Ishikawa (cell line): ENCODE results near the gene CEP126.

Experiments used
- CEBPB ChIP-seq: IDR thresholded peaks from 2 replicates; pipeline ENCODE4 v1.6.1; 2012
- CREB1 ChIP-seq: IDR thresholded peaks from 2 replicates; pipeline ENCODE4 v1.6.1; 2012; ENCODE audit warnings: low read depth
- EGR1 ChIP-seq: IDR thresholded peaks from 2 replicates; pipeline ENCODE4 v1.6.1; 2012
- EP300 ChIP-seq: IDR thresholded peaks from 2 replicates; pipeline ENCODE4 v1.6.1; 2012; ENCODE audit warnings: borderline replicate concordance
- FOXM1 ChIP-seq: IDR thresholded peaks from 2 replicates; pipeline ENCODE4 v1.6.1; 2012; ENCODE audit warnings: low read depth, borderline replicate concordance
- MAX ChIP-seq: IDR thresholded peaks from 2 replicates; pipeline ENCODE4 v1.6.1; 2012
- NFIC ChIP-seq: IDR thresholded peaks from 2 replicates; pipeline ENCODE4 v1.6.1; 2012
- RAD21 ChIP-seq: IDR thresholded peaks from 2 replicates; pipeline ENCODE4 v1.6.1; 2012; ENCODE audit warnings: low read depth
- REST ChIP-seq: IDR thresholded peaks from 2 replicates; pipeline ENCODE4 v1.6.1; 2012; ENCODE audit warnings: low read depth, mild to moderate bottlenecking
- TAF1 ChIP-seq: IDR thresholded peaks from 2 replicates; pipeline ENCODE4 v1.6.1; 2012; ENCODE audit warnings: low read depth, mild to moderate bottlenecking
- TCF12 ChIP-seq: IDR thresholded peaks from 2 replicates; pipeline ENCODE4 v1.6.1; 2012; ENCODE audit warnings: low read depth
- TEAD4 ChIP-seq: IDR thresholded peaks from 2 replicates; pipeline ENCODE4 v1.6.1; 2012
- USF1 ChIP-seq: IDR thresholded peaks from 2 replicates; pipeline ENCODE4 v1.6.1; 2012
- YY1 ChIP-seq: IDR thresholded peaks from 2 replicates; pipeline ENCODE4 v1.6.1; 2012; ENCODE audit warnings: low read depth
- ZBTB7A ChIP-seq: IDR thresholded peaks from 2 replicates; pipeline ENCODE4 v1.6.1; 2012; ENCODE audit warnings: low read depth

The CEP126 gene

GRCh38 chr11:101913656-101914055 is 1.2 kb upstream of the CEP126 start:
- TF ChIP-seq RAD21 (no peak), FOXM1 (no peak), USF1 (no peak), CEBPB (no peak), MAX (no peak), ZBTB7A (no peak)

- TF ChIP-seq CREB1 = no peak
- TF ChIP-seq REST = no peak
- no peak for TF ChIP-seq RAD21
- no peak for TF ChIP-seq FOXM1
- no peak for TF ChIP-seq MAX
- no peak for TF ChIP-seq EP300
- no peak for TF ChIP-seq TAF1
- TF ChIP-seq TEAD4 = no peak
- no peak for TF ChIP-seq ZBTB7A
- no peak for TF ChIP-seq EGR1
- no peak for TF ChIP-seq TCF12
- no peak for TF ChIP-seq CEBPB
- no peak for TF ChIP-seq USF1
- TF ChIP-seq NFIC = no peak
- TF ChIP-seq YY1 = no peak
These were observed 471 bp upstream of the CEP126 start for GRCh38 chr11:101914341-101914737.

- TF ChIP-seq CEBPB (no peak), TAF1 (no peak)
These were observed 1.0 kb downstream of the CEP126 start for GRCh38 chr11:101915791-101916291.

GRCh38 chr11:101916422-101916821 is 1.6 kb downstream of the CEP126 start, which contains the start of gene ANGPTL5:
ANGPTL5 (minus strand) TSS chr11:101916522; CDS start chr11:101907909, 8,613 bp downstream.
- no peak for TF ChIP-seq MAX
- no peak for TF ChIP-seq YY1
- no peak for TF ChIP-seq TEAD4

GRCh38 chr11:101917226-101917625 is 2.4 kb downstream of the CEP126 start:
- TF ChIP-seq REST = no peak
- no peak for TF ChIP-seq CEBPB
- no peak for TF ChIP-seq EP300
- TF ChIP-seq YY1 = no peak

GRCh38 chr11:101920992-101921391 is 6.2 kb downstream of the CEP126 start:
- no peak for TF ChIP-seq NFIC
- TF ChIP-seq CREB1 = no peak
- TF ChIP-seq CEBPB = no peak
- TF ChIP-seq TEAD4 = no peak
- TF ChIP-seq EP300 = no peak
- no peak for TF ChIP-seq USF1
- TF ChIP-seq ZBTB7A = no peak
- no peak for TF ChIP-seq RAD21

- TF ChIP-seq TCF12 (no peak), ZBTB7A (no peak), REST (no peak), EGR1 (no peak), TAF1 (no peak), CEBPB (no peak), NFIC (no peak), CREB1 (no peak), EP300 (no peak), RAD21 (no peak), TEAD4 (no peak)
These were observed 8.7 kb downstream of the CEP126 start for GRCh38 chr11:101923554-101923953.
